Astrocyte (in vitro differentiated cells and primary cell): ENCODE data around the gene HGS.

ENCODE experiments used
- CTCF ChIP-seq: IDR thresholded peaks from 2 replicates; pipeline ENCODE4 v1.5.1; 2011; ENCODE audit warnings: low read depth, mild to moderate bottlenecking, inconsistent platforms, low read length, moderate library complexity; ENCODE audit not compliant: insufficient read depth
- EZH2 ChIP-seq: IDR thresholded peaks from 2 replicates; pipeline ENCODE4 v1.6.1; 2012; ENCODE audit warnings: mild to moderate bottlenecking, low read length, inconsistent platforms; ENCODE audit not compliant: insufficient read depth

DNA sequence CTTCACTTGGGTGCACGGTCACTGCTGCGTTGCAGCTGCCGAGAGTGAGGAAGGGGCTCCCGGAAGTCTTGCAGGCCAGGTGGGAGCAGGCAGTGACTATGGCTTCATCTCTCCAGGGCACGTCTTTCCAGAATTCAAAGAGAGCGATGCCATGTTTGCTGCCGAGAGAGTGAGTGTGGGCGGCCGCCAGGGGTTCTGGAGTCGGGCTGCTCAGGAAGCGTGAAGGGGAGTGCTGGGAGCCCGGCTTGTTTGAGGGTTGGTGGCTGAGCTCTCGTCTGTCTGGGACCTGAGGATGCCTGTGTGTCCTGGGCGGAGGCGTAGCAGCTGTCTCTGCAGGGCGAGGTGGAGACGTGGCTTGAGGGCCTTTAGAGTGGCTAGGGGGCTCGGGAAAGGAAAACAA lies 6.3 kb downstream of the HGS start:
- TF ChIP-seq CTCF (no peak), EZH2 (no peak)
